ENCODE results near the gene FAM228B. TPM values are rescaled to one million over a fixed set of nuclear protein-coding genes. Genes with fewer than 3 reads are reported as not detected.
"Not testable (repeated sequence)": the region's sequence is repeated elsewhere in the genome, so short reads cannot be mapped to it uniquely, and the experiment has no call there.

Gene FAM228B
- total RNA-seq, 1 experiment from 2014 or later = 16.8 TPM

GRCh38 chr2:24132543-24132942 lies 9.3 kb downstream of the FAM228B start:
- TF ChIP-seq CTCF (conservative IDR thresholded peaks at IDR 0.05) (no peak), EZH2 (IDR thresholded peaks at IDR 0.05; ENCODE audit: low read depth) (no peak)
- no peaks in the 10 kb centered on the region; the same call in 1 of the 2 replicates for H3F3A ChIP-seq (ENCODE audit: insufficient read depth, low read depth)
- H3K36me3 ChIP-seq (ENCODE audit: low read depth) = no peaks in the 10 kb centered on the region
- H3K27ac ChIP-seq = no peak overlapping the region
- no peaks in the 10 kb centered on the region for H3K79me2 ChIP-seq (ENCODE audit: low read depth)
- no TSS peak for BruUV-seq (replicated peaks)
- no peak overlapping the region for H2AFZ ChIP-seq
- no peak overlapping the region for H3K4me3 ChIP-seq
- ChIA-PET POLR2A (ENCODE audit: unreplicated experiment) (no interaction called here), CTCF (no interaction called here)
- no peak for DNase-seq
- H3K4me2 ChIP-seq = no peak overlapping the region
- no peaks in the 10 kb centered on the region for H3K9me3 ChIP-seq (ENCODE audit: insufficient read depth, low read depth)
- H3K27me3 ChIP-seq (ENCODE audit: insufficient read depth, low read depth) = no peaks in the 10 kb centered on the region
- H4K20me1 ChIP-seq (ENCODE audit: insufficient read depth) = no peaks in the 10 kb centered on the region
- intact Hi-C loops (cut with micrococcal nuclease; ENCODE audit: unreplicated experiment) = no loop called here
- no peaks in the 10 kb centered on the region for H3K9me2 ChIP-seq (ENCODE audit: insufficient read depth)
- no peaks in the 10 kb centered on the region for H3K4me1 ChIP-seq (replicated peaks; ENCODE audit: insufficient read depth)

- CTCF ChIA-PET; H2AFZ ChIP-seq; H3K79me2 ChIP-seq (ENCODE audit: low read depth); H3K9me3 ChIP-seq (ENCODE audit: insufficient read depth, low read depth); H3K4me2 ChIP-seq; H3F3A ChIP-seq (ENCODE audit: insufficient read depth, low read depth); H3K4me3 ChIP-seq; H3K9me2 ChIP-seq (ENCODE audit: insufficient read depth); POLR2A ChIA-PET (ENCODE audit: unreplicated experiment); BruUV-seq (replicated peaks); H3K36me3 ChIP-seq (ENCODE audit: low read depth); H3K4me1 ChIP-seq (replicated peaks; ENCODE audit: insufficient read depth); intact Hi-C loops (cut with micrococcal nuclease; ENCODE audit: unreplicated experiment); H3K27ac ChIP-seq; H3K27me3 ChIP-seq (ENCODE audit: insufficient read depth, low read depth); H4K20me1 ChIP-seq (ENCODE audit: insufficient read depth): not testable (repeated sequence)
- DNase-seq = peak in 1 of 2 experiments; percentile 55
Observed at GRCh38 chr2:24140305-24140704, 17.0 kb downstream of the FAM228B start.

- Histone ChIP-seq H3F3A (ENCODE audit: insufficient read depth, low read depth) (no peaks in the 10 kb centered on the region), H3K79me2 (ENCODE audit: low read depth) (no peaks in the 10 kb centered on the region), H3K4me2 (no peak overlapping the region), H3K27ac (no peak overlapping the region), H2AFZ (no peak overlapping the region), H3K9me3 (ENCODE audit: insufficient read depth, low read depth) (0 out of 2 replicates have a peak, but pooled peaks cover 3% of the 10 kb centered on the region), H3K9me2 (ENCODE audit: insufficient read depth) (no peaks in the 10 kb centered on the region), H4K20me1 (ENCODE audit: insufficient read depth) (no peaks in the 10 kb centered on the region), H3K27me3 (ENCODE audit: insufficient read depth, low read depth) (no peaks in the 10 kb centered on the region), H3K36me3 (ENCODE audit: low read depth) (no peaks in the 10 kb centered on the region), H3K4me1 (replicated peaks; ENCODE audit: insufficient read depth) (no peaks in the 10 kb centered on the region), H3K4me3 (no peak overlapping the region)
- ChIA-PET CTCF (no interaction called here), POLR2A (ENCODE audit: unreplicated experiment) (no interaction called here)
- intact Hi-C loops (cut with micrococcal nuclease; ENCODE audit: unreplicated experiment) = no loop called here
- TF ChIP-seq EZH2 (IDR thresholded peaks at IDR 0.05; ENCODE audit: low read depth) = no peak
- DNase-seq = no peak
- no TSS peak for BruUV-seq (replicated peaks)
Observed at GRCh38 chr2:24147364-24147763, 24.1 kb downstream of the FAM228B start.

- no peak for TF ChIP-seq EZH2 (IDR thresholded peaks at IDR 0.05; ENCODE audit: low read depth)
- TF ChIP-seq CTCF (conservative IDR thresholded peaks at IDR 0.05) = no peak
- no peaks in the 10 kb centered on the region for H3K36me3 ChIP-seq (ENCODE audit: low read depth)
- ChIA-PET POLR2A (ENCODE audit: unreplicated experiment) (no interaction called here), CTCF (no interaction called here)
- no peaks in the 10 kb centered on the region for H3F3A ChIP-seq (ENCODE audit: insufficient read depth, low read depth)
- no peaks in the 10 kb centered on the region for H3K27me3 ChIP-seq (ENCODE audit: insufficient read depth, low read depth)
- H3K4me2 ChIP-seq = no peak overlapping the region
- no peak for DNase-seq
- H3K9me2 ChIP-seq (ENCODE audit: insufficient read depth) = no peaks in the 10 kb centered on the region
- H3K4me3 ChIP-seq = no peak overlapping the region
- no peaks in the 10 kb centered on the region for H3K9me3 ChIP-seq (ENCODE audit: insufficient read depth, low read depth)
- no peaks in the 10 kb centered on the region for H3K4me1 ChIP-seq (replicated peaks; ENCODE audit: insufficient read depth)
- BruUV-seq (replicated peaks) = no TSS peak
- H4K20me1 ChIP-seq (ENCODE audit: insufficient read depth) = no peaks in the 10 kb centered on the region
- no peak overlapping the region for H3K27ac ChIP-seq
- intact Hi-C loops (cut with micrococcal nuclease; ENCODE audit: unreplicated experiment) = no loop called here
- H3K79me2 ChIP-seq (ENCODE audit: low read depth) = no peaks in the 10 kb centered on the region
- H2AFZ ChIP-seq = no peak overlapping the region
Observed at GRCh38 chr2:24152413-24153197, 29.3 kb downstream of the FAM228B start.

All from PC-9 (cell line).